Esophagus squamous epithelium (tissue), 4 donors: ENCODE results near the gene VAV2.

Experiments
- CTCF ChIP-seq, 6 experiments: fragments of 450-650 bp in 4 of 6; fragments of 200-600 bp in 2 of 6; sonication (generic) in 2 of 6; IDR thresholded peaks; one replicate each; pipeline ENCODE4 v1.5.1; 2016 to 2019; ENCODE audit warnings: antibody characterized with exemption in 6 of 6, mild to moderate bottlenecking in 4 of 6, moderate library complexity in 4 of 6
- POLR2A ChIP-seq, 4 donors: fragments of 450-650 bp; IDR thresholded peaks; one replicate each; pipeline ENCODE4 v1.6.1; 2017; ENCODE audit warnings: antibody characterized with exemption in 4 of 4, mild to moderate bottlenecking in 4 of 4, moderate library complexity in 3 of 4

GRCh38 chr9:133800266-133800665 is 191.9 kb downstream of the VAV2 start:
- TF ChIP-seq CTCF (IDR thresholded peaks at IDR 0.05) (no peak), POLR2A (IDR thresholded peaks at IDR 0.05) (no peak)
